ENCODE measurements around the gene RPH3AL.
"Not testable (repeated sequence)": the region's sequence is repeated elsewhere in the genome, so short reads cannot be mapped to it uniquely, and the experiment has no call there.

The RPH3AL gene

GRCh38 chr17:333626-334396, 18.8 kb downstream of the RPH3AL start:
- DNase-seq: no peak

- DNase-seq: no peak
Observed at GRCh38 chr17:332558-333322, 19.9 kb downstream of the RPH3AL start.

GRCh38 chr17:332023-332422, 20.6 kb downstream of the RPH3AL start:
- no peak for DNase-seq

GRCh38 chr17:330993-331701, 21.5 kb downstream of the RPH3AL start:
- DNase-seq: no peak

- no peak for DNase-seq
Observed at GRCh38 chr17:329784-330420, 22.7 kb downstream of the RPH3AL start.

- no peak for DNase-seq
Observed at GRCh38 chr17:327971-328370, 24.6 kb downstream of the RPH3AL start.

- DNase-seq: no peak
Observed at GRCh38 chr17:327296-327695, 25.3 kb downstream of the RPH3AL start.

- no peak for DNase-seq
Observed at GRCh38 chr17:326010-326621, 26.5 kb downstream of the RPH3AL start.

- DNase-seq: no peak
Observed at GRCh38 chr17:325270-326009, 27.2 kb downstream of the RPH3AL start.

GRCh38 chr17:323721-324571, 28.7 kb downstream of the RPH3AL start:
- DNase-seq: no peak

GRCh38 chr17:323181-323580, 29.4 kb downstream of the RPH3AL start:
- no peak for DNase-seq

- no peak for DNase-seq
Observed at GRCh38 chr17:322006-322780, 30.4 kb downstream of the RPH3AL start.

- DNase-seq: no peak
Observed at GRCh38 chr17:321386-321941, 31.1 kb downstream of the RPH3AL start.

- no peak for DNase-seq
Observed at GRCh38 chr17:320809-321385, 31.7 kb downstream of the RPH3AL start.

GRCh38 chr17:320139-320538, 32.5 kb downstream of the RPH3AL start:
- no peak for DNase-seq

- DNase-seq: no peak
Observed at GRCh38 chr17:319266-319665, 33.3 kb downstream of the RPH3AL start.

GRCh38 chr17:317070-317469, 35.5 kb downstream of the RPH3AL start:
- not testable (repeated sequence) for DNase-seq

- not testable (repeated sequence) for DNase-seq
Observed at GRCh38 chr17:315399-315798, 37.2 kb downstream of the RPH3AL start.

- not testable (repeated sequence) for DNase-seq
Observed at GRCh38 chr17:314614-314944, 38.0 kb downstream of the RPH3AL start.

Data from stimulated activated CD4-positive, alpha-beta T cell treated with anti-CD3 and anti-CD28 coated beads, Interleukin-2, amount 100 ng/mL, for 24 hours (primary cell).